ENCODE results near the gene RSPH9. TPM values are rescaled to one million over a fixed set of nuclear protein-coding genes. Genes with fewer than 3 reads are reported as not detected.
A peak's percentile ranks its signal among the peaks of the same experiment; 100 is the strongest.

RSPH9 gene
- polyA plus RNA-seq, 1 experiment, result 0.77 TPM

- POLR2A ChIA-PET, result no interaction called here
- TF ChIP-seq CTCF (IDR thresholded peaks at IDR 0.05; ENCODE audit: insufficient read depth, low read depth, low read length), result no peak
- H3K27me3 ChIP-seq (ENCODE audit: control insufficient read depth, insufficient read depth, low read length), result no peaks in the 10 kb centered on the region
- peak overlapping the region; percentile 51 for H3K4me3 ChIP-seq (ENCODE audit: low read depth, low read length)
- no peak for DNase-seq (ENCODE audit: low read depth)
- CTCF ChIA-PET, result interaction anchor here (0.8 to 2.6 kb wide), 2 partner anchors 9 to 20 kb away, joined by 5 to 7 read pairs; no protein-coding TSS in a partner anchor
- H3K36me3 ChIP-seq (ENCODE audit: control insufficient read depth, insufficient read depth, low read length), result no peaks in the 10 kb centered on the region
Observed at GRCh38 chr6:43687079-43687436, 42.2 kb downstream of the RSPH9 start.

- ChIA-PET POLR2A (no interaction called here), CTCF (interaction anchor here (1.2 to 2.6 kb wide), 3 partner anchors 10 to 27 kb away, joined by 3 to 7 read pairs (median 3); no protein-coding TSS in a partner anchor)
- DNase-seq (ENCODE audit: low read depth), result no peak
Observed at GRCh38 chr6:43687437-43688347, 42.9 kb downstream of the RSPH9 start, which contains the start of gene MRPS18A. TSS of gene MRPS18A (minus strand) at chr6:43687791. CDS start at chr6:43687779, 12 bp downstream.

GRCh38 chr6:43689421-43689820, 44.6 kb downstream of the RSPH9 start:
- H3K36me3 ChIP-seq (ENCODE audit: control insufficient read depth, insufficient read depth, low read length), result no peaks in the 10 kb centered on the region
- no peak overlapping the region for H3K4me3 ChIP-seq (ENCODE audit: low read depth, low read length)
- ChIA-PET CTCF (interaction anchor here (0.8 kb wide), 3 partner anchors 19 to 80 kb away, joined by 3 read pairs; partner anchors contain the start of gene VEGFA), POLR2A (no interaction called here)
- no peak for DNase-seq (ENCODE audit: low read depth)
- no peak for TF ChIP-seq CTCF (IDR thresholded peaks at IDR 0.05; ENCODE audit: insufficient read depth, low read depth, low read length)
- H3K27me3 ChIP-seq (ENCODE audit: control insufficient read depth, insufficient read depth, low read length), result no peaks in the 10 kb centered on the region

More at GRCh38 chr6:43687437-43688347, 42.9 kb downstream of the RSPH9 start, which contains the start of gene MRPS18A:
- H3K27me3 ChIP-seq (ENCODE audit: control insufficient read depth, insufficient read depth, low read length), result no peaks in the 10 kb centered on the region
- H3K36me3 ChIP-seq (ENCODE audit: control insufficient read depth, insufficient read depth, low read length), result no peaks in the 10 kb centered on the region
- no peak for TF ChIP-seq CTCF (IDR thresholded peaks at IDR 0.05; ENCODE audit: insufficient read depth, low read depth, low read length)
- peak within 1 kb of the TSS; percentile 51 for H3K4me3 ChIP-seq (ENCODE audit: low read depth, low read length)

- no peak overlapping the region for H3K4me3 ChIP-seq (ENCODE audit: low read depth, low read length)
- ChIA-PET POLR2A (no interaction called here), CTCF (no interaction called here)
- no peak for TF ChIP-seq CTCF (IDR thresholded peaks at IDR 0.05; ENCODE audit: insufficient read depth, low read depth, low read length)
- DNase-seq (ENCODE audit: low read depth), result no peak
- H3K36me3 ChIP-seq (ENCODE audit: control insufficient read depth, insufficient read depth, low read length), result no peaks in the 10 kb centered on the region
- no peaks in the 10 kb centered on the region for H3K27me3 ChIP-seq (ENCODE audit: control insufficient read depth, insufficient read depth, low read length)
Observed at GRCh38 chr6:43695215-43695966, 50.6 kb downstream of the RSPH9 start.

GRCh38 chr6:43695967-43696291, 51.1 kb downstream of the RSPH9 start:
- CTCF ChIA-PET, result no interaction called here
- Histone ChIP-seq H3K4me3 (ENCODE audit: low read depth, low read length) (no peak overlapping the region), H3K27me3 (ENCODE audit: control insufficient read depth, insufficient read depth, low read length) (no peaks in the 10 kb centered on the region), H3K36me3 (ENCODE audit: control insufficient read depth, insufficient read depth, low read length) (no peaks in the 10 kb centered on the region)
- TF ChIP-seq CTCF (IDR thresholded peaks at IDR 0.05; ENCODE audit: insufficient read depth, low read depth, low read length), result no peak
- no peak for DNase-seq (ENCODE audit: low read depth)
- POLR2A ChIA-PET, result no interaction called here
